GM12865 (cell line): Measurements from ENCODE around the gene ABCC8.

Source experiments
- DNase-seq: peaks from one replicate; pipeline ENCODE4 v3.0.0; 2010; ENCODE audit warnings: low read depth
- H3K4me3 ChIP-seq: 2 replicates; pipeline ENCODE4 v1.5.1; 2011; ENCODE audit warnings: mild to moderate bottlenecking, low read depth, low read length, control low read depth
- TF ChIP-seq, protein P1 (sequence below): IDR thresholded peaks from 2 replicates; pipeline ENCODE4 v1.5.1; 2011; ENCODE audit warnings: low read length, control low read depth, low read depth, inconsistent platforms; ENCODE audit not compliant: insufficient read depth; ENCODE audit errors: missing control alignments

ABCC8 gene

GRCh38 chr11:17403980-17404759 is 72.5 kb downstream of the ABCC8 start:
- DNase-seq = no peak
- TF ChIP-seq, protein P1, sequence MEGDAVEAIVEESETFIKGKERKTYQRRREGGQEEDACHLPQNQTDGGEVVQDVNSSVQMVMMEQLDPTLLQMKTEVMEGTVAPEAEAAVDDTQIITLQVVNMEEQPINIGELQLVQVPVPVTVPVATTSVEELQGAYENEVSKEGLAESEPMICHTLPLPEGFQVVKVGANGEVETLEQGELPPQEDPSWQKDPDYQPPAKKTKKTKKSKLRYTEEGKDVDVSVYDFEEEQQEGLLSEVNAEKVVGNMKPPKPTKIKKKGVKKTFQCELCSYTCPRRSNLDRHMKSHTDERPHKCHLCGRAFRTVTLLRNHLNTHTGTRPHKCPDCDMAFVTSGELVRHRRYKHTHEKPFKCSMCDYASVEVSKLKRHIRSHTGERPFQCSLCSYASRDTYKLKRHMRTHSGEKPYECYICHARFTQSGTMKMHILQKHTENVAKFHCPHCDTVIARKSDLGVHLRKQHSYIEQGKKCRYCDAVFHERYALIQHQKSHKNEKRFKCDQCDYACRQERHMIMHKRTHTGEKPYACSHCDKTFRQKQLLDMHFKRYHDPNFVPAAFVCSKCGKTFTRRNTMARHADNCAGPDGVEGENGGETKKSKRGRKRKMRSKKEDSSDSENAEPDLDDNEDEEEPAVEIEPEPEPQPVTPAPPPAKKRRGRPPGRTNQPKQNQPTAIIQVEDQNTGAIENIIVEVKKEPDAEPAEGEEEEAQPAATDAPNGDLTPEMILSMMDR = no peak
- no peak overlapping the region for H3K4me3 ChIP-seq

GRCh38 chr11:17402486-17402885 is 74.2 kb downstream of the ABCC8 start:
- DNase-seq = no peak
- H3K4me3 ChIP-seq = no peak overlapping the region
- TF ChIP-seq, protein P1 = no peak

DNA sequence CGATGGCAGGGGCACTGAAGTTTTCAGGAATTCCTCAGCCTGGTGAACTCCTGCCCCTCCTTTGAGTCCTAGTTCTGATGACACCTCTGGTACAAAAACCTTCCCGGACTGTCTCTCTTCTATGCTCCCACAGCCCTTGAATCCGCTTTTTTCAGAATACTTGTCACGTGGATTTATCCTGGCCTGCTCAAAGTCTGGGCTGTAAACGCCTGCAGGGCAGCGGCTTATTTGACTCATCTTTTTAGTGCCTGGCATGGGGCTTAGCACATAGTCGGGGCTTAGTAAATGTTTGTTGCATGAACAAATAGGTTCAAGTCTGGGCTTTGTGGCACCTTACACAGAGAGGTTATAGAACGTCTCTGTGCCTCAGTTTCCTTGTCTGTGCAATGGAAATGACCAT is 74.8 kb downstream of the ABCC8 start:
- DNase-seq = no peak
- no peak overlapping the region for H3K4me3 ChIP-seq
- TF ChIP-seq, protein P1 = no peak

DNA sequence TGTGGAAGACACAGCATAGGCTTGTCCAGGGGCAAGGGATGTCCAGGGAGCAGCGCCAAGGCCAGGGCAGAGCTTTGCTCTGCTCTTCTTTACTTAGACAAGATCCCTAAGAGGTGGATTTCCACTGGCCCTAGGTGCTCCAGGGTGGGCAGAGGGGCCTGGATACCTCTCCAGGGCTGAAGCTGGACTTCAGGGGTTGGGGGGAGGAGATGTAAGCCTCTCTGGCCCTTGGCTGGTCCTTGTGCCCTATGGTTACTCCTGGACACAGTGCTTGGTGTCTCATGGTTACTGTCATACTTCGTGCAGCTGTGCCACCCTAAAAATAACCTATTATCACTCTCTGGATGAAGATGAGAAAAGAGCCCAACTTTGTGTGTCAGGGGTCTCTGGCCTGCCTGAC is 75.3 kb downstream of the ABCC8 start:
- TF ChIP-seq, protein P1 = no peak
- H3K4me3 ChIP-seq = no peak overlapping the region

DNA sequence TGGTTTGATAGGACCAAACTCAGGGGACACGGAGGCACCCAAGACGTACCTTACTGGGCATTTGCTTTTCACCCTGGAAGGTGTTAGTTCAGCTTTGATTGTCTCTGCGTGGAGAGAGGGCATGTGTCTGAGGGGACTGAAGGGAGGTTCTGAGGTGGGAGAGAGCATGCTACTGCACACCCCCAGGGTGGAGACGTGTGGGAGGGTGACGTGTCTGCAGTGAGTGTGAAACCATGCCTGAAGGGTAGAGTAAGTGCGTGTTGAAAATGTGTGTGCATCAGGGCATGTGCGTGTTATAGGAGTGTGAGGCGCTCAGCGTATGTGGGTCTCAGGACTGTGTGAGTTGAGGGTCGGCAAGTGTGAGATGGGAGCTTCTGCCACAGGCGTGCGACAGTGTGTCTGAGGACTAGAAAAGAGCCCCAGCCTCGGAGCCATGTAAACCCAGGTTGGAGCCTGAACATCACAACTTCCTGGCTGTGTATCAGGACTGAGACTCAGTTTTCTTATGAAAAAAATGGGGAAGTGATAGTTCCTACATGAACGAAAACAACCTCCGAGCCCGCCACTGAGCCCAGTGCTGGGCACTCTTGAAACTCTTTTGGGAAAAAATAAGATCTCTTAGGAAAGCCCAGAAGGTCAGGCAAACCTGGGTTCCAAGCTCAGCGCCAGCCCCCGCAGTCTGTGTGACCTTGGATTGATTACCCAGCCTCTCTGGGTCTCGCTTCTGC is 76.4 kb downstream of the ABCC8 start:
- no peak overlapping the region for H3K4me3 ChIP-seq
- TF ChIP-seq, protein P1 = no peak
- peak; percentile 35 for DNase-seq

More for the DNA sequence above, 75.3 kb downstream of the ABCC8 start:
- no peak for DNase-seq

GRCh38 chr11:17399236-17399635 is 77.4 kb downstream of the ABCC8 start:
- TF ChIP-seq, protein P1 = no peak
- no peak for DNase-seq
- H3K4me3 ChIP-seq = no peak overlapping the region
